HL-60 (cell line): ENCODE results near the gene ASS1.

Experiments
- DNase-seq, 2 experiments: peaks; one replicate each; pipeline ENCODE4 v3.0.0-alpha.2; 2010 to 2020; ENCODE audit warnings: low read depth in 1 of 2, low spot score in 1 of 2
- H3K27ac ChIP-seq: fragments of 250-450 bp; sonication (Bioruptor Pico); replicated peaks from 2 replicates; pipeline ENCODE4 v1.5.1; 2020; ENCODE audit warnings: mild to moderate bottlenecking, moderate library complexity
- H3K27me3 ChIP-seq: fragments of 250-450 bp; sonication (Bioruptor Pico); 2 replicates; pipeline ENCODE4 v1.5.1; 2021; ENCODE audit warnings: mild to moderate bottlenecking, moderate library complexity; ENCODE audit not compliant: insufficient read depth, poor library complexity, severe bottlenecking
- H3K4me3 ChIP-seq: replicated peaks from 2 replicates; pipeline ENCODE4 v1.5.1; 2011; ENCODE audit warnings: mild to moderate bottlenecking, control low read depth, low read length; ENCODE audit not compliant: insufficient read depth
- GABPA ChIP-seq: IDR thresholded peaks from 2 replicates; pipeline ENCODE4 v1.6.1; 2012; ENCODE audit warnings: low read depth
- POLR2AphosphoS5 ChIP-seq: IDR thresholded peaks from 2 replicates; pipeline ENCODE4 v1.6.1; 2012; ENCODE audit warnings: low read depth
- SPI1 ChIP-seq: IDR thresholded peaks from 2 replicates; pipeline ENCODE4 v1.6.1; 2012; ENCODE audit warnings: low read depth, mild to moderate bottlenecking, borderline replicate concordance
- TF ChIP-seq, protein P1 (sequence below): IDR thresholded peaks from 2 replicates; pipeline ENCODE4 v1.6.1; 2012; ENCODE audit warnings: low read depth; ENCODE audit not compliant: insufficient replicate concordance
- TF ChIP-seq, protein P2 (sequence below): IDR thresholded peaks from one replicate; pipeline ENCODE4 v1.5.1; 2011; ENCODE audit warnings: low read length, control low read depth, inconsistent platforms; ENCODE audit not compliant: insufficient read depth

Gene ASS1

GRCh38 chr9:130425741-130426466 is 18.9 kb upstream of the ASS1 start:
- Histone ChIP-seq H3K4me3 (no peak overlapping the region), H3K27me3 (no peaks in the 10 kb centered on the region), H3K27ac (no peak overlapping the region)
- TF ChIP-seq GABPA (no peak), POLR2AphosphoS5 (no peak), SPI1 (no peak)
- TF ChIP-seq, protein P1, sequence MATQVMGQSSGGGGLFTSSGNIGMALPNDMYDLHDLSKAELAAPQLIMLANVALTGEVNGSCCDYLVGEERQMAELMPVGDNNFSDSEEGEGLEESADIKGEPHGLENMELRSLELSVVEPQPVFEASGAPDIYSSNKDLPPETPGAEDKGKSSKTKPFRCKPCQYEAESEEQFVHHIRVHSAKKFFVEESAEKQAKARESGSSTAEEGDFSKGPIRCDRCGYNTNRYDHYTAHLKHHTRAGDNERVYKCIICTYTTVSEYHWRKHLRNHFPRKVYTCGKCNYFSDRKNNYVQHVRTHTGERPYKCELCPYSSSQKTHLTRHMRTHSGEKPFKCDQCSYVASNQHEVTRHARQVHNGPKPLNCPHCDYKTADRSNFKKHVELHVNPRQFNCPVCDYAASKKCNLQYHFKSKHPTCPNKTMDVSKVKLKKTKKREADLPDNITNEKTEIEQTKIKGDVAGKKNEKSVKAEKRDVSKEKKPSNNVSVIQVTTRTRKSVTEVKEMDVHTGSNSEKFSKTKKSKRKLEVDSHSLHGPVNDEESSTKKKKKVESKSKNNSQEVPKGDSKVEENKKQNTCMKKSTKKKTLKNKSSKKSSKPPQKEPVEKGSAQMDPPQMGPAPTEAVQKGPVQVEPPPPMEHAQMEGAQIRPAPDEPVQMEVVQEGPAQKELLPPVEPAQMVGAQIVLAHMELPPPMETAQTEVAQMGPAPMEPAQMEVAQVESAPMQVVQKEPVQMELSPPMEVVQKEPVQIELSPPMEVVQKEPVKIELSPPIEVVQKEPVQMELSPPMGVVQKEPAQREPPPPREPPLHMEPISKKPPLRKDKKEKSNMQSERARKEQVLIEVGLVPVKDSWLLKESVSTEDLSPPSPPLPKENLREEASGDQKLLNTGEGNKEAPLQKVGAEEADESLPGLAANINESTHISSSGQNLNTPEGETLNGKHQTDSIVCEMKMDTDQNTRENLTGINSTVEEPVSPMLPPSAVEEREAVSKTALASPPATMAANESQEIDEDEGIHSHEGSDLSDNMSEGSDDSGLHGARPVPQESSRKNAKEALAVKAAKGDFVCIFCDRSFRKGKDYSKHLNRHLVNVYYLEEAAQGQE: no peak
- TF ChIP-seq, protein P2, sequence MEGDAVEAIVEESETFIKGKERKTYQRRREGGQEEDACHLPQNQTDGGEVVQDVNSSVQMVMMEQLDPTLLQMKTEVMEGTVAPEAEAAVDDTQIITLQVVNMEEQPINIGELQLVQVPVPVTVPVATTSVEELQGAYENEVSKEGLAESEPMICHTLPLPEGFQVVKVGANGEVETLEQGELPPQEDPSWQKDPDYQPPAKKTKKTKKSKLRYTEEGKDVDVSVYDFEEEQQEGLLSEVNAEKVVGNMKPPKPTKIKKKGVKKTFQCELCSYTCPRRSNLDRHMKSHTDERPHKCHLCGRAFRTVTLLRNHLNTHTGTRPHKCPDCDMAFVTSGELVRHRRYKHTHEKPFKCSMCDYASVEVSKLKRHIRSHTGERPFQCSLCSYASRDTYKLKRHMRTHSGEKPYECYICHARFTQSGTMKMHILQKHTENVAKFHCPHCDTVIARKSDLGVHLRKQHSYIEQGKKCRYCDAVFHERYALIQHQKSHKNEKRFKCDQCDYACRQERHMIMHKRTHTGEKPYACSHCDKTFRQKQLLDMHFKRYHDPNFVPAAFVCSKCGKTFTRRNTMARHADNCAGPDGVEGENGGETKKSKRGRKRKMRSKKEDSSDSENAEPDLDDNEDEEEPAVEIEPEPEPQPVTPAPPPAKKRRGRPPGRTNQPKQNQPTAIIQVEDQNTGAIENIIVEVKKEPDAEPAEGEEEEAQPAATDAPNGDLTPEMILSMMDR: no peak
- no peak for DNase-seq

GRCh38 chr9:130426467-130426773 is 18.3 kb upstream of the ASS1 start:
- Histone ChIP-seq H3K27ac (no peak overlapping the region), H3K4me3 (no peak overlapping the region), H3K27me3 (no peaks in the 10 kb centered on the region)
- no peak for DNase-seq
- TF ChIP-seq, protein P2: no peak
- TF ChIP-seq POLR2AphosphoS5: no peak
- no peak for TF ChIP-seq SPI1
- TF ChIP-seq, protein P1: no peak
- no peak for TF ChIP-seq GABPA

GRCh38 chr9:130426883-130427282 is 17.9 kb upstream of the ASS1 start:
- H3K4me3 ChIP-seq: no peak overlapping the region
- TF ChIP-seq SPI1 (no peak), POLR2AphosphoS5 (no peak), GABPA (no peak)
- TF ChIP-seq, protein P2: no peak
- TF ChIP-seq, protein P1: no peak
- DNase-seq: no peak
- H3K27ac ChIP-seq: no peak overlapping the region
- no peaks in the 10 kb centered on the region for H3K27me3 ChIP-seq
